ENCODE measurements around the gene CRTAC1. TPM values are rescaled to one million over a fixed set of nuclear protein-coding genes. Genes with fewer than 3 reads are reported as not detected.

CRTAC1 gene
- total RNA-seq, 1 experiment from 2014 or later: 0.20 TPM

GRCh38 chr10:97923476-97923875 lies 106.9 kb downstream of the CRTAC1 start:
- Histone ChIP-seq H3K9me3 (ENCODE audit: control insufficient read depth in 1 of 2, insufficient read depth in 1 of 2, low read depth in 1 of 2, low read length in 2 of 2) (no peaks in the 10 kb centered on the region), H3K27ac (ENCODE audit: low read depth, low read length) (no peak overlapping the region), H3K27me3 (ENCODE audit: insufficient read depth, low read length) (peaks cover 23% of the 10 kb centered on the region; the same call in 1 of the 2 replicates), H3K36me3 (ENCODE audit: control insufficient read depth in 1 of 2, insufficient read depth in 2 of 2, low read length in 2 of 2) (no peaks in the 10 kb centered on the region), H3K4me1 (ENCODE audit: control insufficient read depth in 1 of 2, insufficient read depth in 2 of 2, low read length in 2 of 2) (peaks cover 4 to 14% of the 10 kb centered on the region in 2 experiments; a peak in 3 of 4 replicates), H2AFZ (ENCODE audit: low read depth, low read length, poor library complexity, severe bottlenecking) (no peak overlapping the region), H3K9ac (ENCODE audit: low read length) (no peak overlapping the region), H3K79me2 (ENCODE audit: insufficient read depth, low read length) (no peaks in the 10 kb centered on the region), H3K9me2 (ENCODE audit: insufficient read depth) (no peaks in the 10 kb centered on the region), H3K4me2 (ENCODE audit: low read length) (no peak overlapping the region), H3K4me3 (replicated peaks in 1 of 2; ENCODE audit: low read depth in 1 of 2, low read length in 2 of 2) (no peak overlapping the region), H4K20me1 (ENCODE audit: insufficient read depth) (no peaks in the 10 kb centered on the region)
- ATAC-seq (no peak), DNase-seq (ENCODE audit: low read depth, low spot score) (no peak)
- CTCF ChIA-PET: no interaction called here
- POLR2A ChIA-PET: no interaction called here
- RAD21 ChIA-PET (ENCODE audit: low non-redundant PET in 1 of 2, low total read pairs in 2 of 2, uncharacterized antibody in 2 of 2, unreplicated experiment in 2 of 2): no interaction called here
- TF ChIP-seq ZBTB33 (IDR thresholded peaks at IDR 0.05; ENCODE audit: extremely low read depth, insufficient replicate concordance, low read length) (no peak), EZH2phosphoT487 (IDR thresholded peaks at IDR 0.05; ENCODE audit: borderline replicate concordance) (no peak), POLR2AphosphoS5 (IDR thresholded peaks at IDR 0.05; ENCODE audit: low read depth, low read length) (no peak), POLR2A (IDR thresholded peaks at IDR 0.05; ENCODE audit: borderline replicate concordance, extremely low read depth, insufficient read depth, insufficient read length) (no peak), EGR1 (IDR thresholded peaks at IDR 0.05; ENCODE audit: low read depth) (no peak), YY1 (IDR thresholded peaks at IDR 0.05; ENCODE audit: extremely low read depth, insufficient replicate concordance, low read depth, low read length) (no peak), REST (IDR thresholded peaks at IDR 0.05; ENCODE audit: low read depth) (no peak), ZNF274 (IDR thresholded peaks at IDR 0.05; ENCODE audit: low read depth, low read length) (no peak), RAD21 (IDR thresholded peaks at IDR 0.05; ENCODE audit: low read depth) (no peak), EZH2 (IDR thresholded peaks at IDR 0.05) (no peak), SP1 (IDR thresholded peaks at IDR 0.05; ENCODE audit: low read depth) (no peak), SIN3A (IDR thresholded peaks at IDR 0.05; ENCODE audit: low read depth) (no peak), TCF7L2 (IDR thresholded peaks at IDR 0.05; ENCODE audit: borderline replicate concordance, extremely low read depth, insufficient read depth, insufficient read length) (no peak), JUND (IDR thresholded peaks at IDR 0.05) (no peak), CBX3 (IDR thresholded peaks at IDR 0.05; ENCODE audit: low read depth) (no peak), CTCF (IDR thresholded peaks at IDR 0.05 in 2 of 3, conservative IDR thresholded peaks at IDR 0.05 in 1 of 3; ENCODE audit: borderline replicate concordance in 1 of 3, insufficient read depth in 1 of 3, low read depth in 2 of 3, low read length in 2 of 3) (no peak), MAX (IDR thresholded peaks at IDR 0.05) (no peak), ATF3 (IDR thresholded peaks at IDR 0.05) (no peak), FOSL1 (IDR thresholded peaks at IDR 0.05; ENCODE audit: low read depth) (no peak)
- intact Hi-C loops (cut with micrococcal nuclease): no loop called here
- BruUV-seq (replicated peaks): no TSS peak

Measured in HCT116 (cell line).